Stimulated activated CD8-positive, alpha-beta memory T cell treated with anti-CD3 and anti-CD28 coated beads, Interleukin-12 subunit alpha, Interleukin-12 subunit beta, amount 100 ng/mL, for 4 hours (primary cell): ENCODE data around the gene ACSF3.

Source experiments
- DNase-seq: peaks from one replicate; pipeline ENCODE4 v3.0.0-alpha.2; 2020; ENCODE audit warnings: low read depth

The ACSF3 gene

DNA sequence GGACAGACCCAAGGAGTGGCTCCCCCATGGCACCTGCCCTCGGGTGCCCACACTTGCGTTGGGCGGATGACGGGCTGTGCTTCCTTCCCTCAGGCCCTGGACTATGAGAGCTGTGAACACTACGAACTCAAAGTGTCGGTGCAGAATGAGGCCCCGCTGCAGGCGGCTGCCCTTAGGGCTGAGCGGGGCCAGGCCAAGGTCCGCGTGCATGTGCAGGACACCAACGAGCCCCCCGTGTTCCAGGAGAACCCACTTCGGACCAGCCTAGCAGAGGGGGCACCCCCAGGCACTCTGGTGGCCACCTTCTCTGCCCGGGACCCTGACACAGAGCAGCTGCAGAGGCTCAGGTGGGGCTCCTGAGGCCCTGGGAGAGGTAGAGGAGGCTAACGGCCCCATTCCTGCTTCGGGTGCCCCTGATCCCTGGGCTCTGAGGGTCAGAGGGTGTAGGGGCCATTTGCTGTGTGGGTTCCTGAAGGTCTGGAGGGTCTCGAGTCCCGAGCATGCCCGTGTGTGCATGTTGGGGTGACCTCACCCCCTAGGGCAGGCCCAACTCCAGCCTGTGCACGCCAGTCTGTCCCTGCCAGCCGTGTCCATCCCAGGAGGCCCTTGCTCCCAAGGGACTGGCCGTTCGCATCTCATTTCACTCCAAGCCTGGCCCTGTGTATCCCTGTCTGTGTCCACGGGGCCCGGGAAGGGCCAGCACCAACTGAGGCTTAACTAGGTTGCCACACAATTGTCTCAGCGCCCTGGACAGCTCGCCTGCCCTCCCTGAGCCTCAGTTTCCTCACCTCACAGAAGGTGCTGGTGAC lies 96.7 kb downstream of the ACSF3 start:
- DNase-seq: no peak

DNA sequence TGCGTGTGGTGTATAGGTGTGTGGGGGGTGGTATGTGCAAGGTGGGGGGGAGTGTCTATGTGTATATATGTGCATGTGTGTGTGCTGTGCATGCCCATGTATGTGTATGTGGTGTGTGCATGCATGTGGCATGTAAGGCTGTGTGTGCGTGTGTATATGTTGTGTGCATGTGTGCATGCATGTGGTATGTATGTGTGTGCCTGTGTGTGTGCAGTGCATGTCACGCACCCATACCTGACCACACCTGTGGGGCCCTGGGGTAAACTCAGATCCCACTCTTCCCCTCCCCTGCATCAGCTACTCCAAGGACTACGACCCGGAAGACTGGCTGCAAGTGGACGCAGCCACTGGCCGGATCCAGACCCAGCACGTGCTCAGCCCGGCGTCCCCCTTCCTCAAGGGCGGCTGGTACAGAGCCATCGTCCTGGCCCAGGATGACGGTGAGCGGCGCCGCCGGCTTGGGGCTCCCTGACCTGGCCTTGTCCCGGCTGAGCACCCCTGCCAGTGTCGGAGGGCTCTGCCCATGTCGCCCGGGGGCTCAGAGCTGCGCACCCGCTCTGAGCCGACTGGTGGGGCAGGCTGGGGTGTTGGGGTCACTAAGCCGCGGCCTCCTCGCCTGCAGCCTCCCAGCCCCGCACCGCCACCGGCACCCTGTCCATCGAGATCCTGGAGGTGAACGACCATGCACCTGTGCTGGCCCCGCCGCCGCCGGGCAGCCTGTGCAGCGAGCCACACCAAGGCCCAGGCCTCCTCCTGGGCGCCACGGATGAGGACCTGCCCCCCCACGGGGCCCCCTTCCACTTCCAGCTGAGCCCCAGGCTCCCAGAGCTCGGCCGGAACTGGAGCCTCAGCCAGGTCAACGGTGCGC lies 97.6 kb downstream of the ACSF3 start:
- no peak for DNase-seq

DNA sequence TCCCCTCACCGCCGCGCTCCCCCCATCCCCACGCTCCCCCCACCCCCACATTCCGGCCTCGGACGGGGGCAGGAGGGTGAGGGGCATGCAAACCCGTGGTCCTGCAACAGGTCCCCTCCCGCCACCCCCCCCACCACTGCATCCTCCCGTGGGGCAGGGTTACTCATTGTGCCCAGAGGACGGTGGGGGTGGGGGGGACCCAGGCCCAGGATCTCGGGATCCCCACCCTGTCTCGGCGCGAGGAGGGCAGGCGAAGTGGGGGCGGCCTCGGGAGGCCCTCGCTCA lies 98.2 kb downstream of the ACSF3 start:
- no peak for DNase-seq

DNA sequence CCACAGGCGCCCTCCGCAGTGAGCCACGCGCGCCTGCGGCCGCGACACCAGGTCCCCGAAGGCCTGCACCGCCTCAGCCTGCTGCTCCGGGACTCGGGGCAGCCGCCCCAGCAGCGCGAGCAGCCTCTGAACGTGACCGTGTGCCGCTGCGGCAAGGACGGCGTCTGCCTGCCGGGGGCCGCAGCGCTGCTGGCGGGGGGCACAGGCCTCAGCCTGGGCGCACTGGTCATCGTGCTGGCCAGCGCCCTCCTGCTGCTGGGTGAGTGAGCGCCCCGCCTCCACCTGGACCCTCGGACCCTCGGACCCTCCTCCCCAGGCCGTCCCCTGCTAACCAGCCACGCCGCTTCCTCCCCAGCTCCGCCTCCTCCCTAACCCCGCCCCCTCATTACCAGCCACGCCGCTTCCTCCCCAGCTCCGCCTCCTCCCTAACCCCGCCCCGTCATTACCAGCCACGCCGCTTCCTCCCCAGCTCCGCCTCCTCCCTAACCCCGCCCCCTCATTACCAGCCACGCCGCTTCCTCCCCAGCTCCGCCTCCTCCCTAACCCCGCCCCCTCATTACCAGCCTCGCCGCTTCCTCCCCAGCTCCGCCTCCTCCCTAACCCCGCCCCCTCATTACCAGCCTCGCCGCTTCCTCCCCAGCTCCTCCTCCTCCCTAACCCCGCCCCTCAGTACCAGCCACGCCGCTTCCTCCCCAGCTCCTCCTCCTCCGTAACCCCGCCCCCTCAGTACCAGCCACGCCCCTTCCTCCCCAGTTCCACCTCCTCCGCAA lies 98.7 kb downstream of the ACSF3 start:
- DNase-seq: peak; percentile 62

DNA sequence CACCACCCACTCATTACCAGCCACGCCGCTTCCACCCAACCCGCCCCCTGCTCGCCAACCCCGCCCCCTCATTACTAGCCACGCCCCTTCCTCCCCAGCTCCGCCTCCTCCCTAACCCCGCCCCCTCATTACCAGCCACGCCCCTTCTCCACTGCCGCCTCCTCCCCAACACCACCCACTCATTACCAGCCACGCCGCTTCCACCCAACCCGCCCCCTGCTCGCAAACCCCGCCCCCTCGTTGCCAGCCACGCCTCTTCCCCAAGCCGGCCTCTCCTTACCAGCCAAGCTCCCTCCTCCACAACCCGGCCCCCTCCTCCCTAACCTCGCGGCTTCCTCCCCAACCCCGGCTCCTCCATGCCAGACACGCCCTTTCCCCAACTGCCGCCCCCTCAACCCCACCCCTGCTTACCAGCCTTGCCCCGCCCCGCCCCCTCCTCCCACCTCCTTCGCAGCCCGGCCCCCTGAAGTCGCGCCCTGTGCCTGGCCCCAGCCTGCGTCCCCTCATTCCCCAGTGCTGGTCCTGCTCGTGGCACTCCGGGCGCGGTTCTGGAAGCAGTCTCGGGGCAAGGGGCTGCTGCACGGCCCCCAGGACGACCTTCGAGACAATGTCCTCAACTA lies 99.4 kb downstream of the ACSF3 start:
- no peak for DNase-seq

DNA sequence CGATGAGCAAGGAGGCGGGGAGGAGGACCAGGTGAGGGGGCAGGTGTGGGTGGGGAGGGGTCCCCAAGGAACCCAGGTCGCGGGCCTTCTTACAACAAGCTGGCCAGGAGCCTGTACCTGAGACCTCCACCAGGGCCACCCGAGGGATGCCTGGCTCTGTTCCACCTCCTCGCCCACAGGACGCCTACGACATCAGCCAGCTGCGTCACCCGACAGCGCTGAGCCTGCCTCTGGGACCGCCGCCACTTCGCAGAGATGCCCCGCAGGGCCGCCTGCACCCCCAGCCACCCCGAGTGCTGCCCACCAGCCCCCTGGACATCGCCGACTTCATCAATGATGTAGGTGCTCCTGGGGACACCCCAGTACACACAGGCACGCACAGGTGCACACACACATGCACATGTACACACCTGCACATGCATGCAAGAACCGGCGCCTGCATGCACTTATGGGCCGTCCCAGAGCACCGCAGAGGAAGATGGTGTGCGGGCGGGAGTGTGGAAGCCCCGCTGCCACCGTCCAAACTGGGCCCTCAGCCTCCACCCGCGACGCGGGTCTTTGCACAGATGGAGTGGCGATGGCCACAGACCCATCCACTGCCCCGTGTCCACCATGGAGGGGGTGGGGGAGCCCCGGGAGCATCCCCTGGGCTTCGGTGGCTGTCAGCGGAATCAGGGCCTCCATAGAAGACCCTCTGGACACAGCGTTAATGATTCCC lies 100.1 kb downstream of the ACSF3 start:
- no peak for DNase-seq

DNA sequence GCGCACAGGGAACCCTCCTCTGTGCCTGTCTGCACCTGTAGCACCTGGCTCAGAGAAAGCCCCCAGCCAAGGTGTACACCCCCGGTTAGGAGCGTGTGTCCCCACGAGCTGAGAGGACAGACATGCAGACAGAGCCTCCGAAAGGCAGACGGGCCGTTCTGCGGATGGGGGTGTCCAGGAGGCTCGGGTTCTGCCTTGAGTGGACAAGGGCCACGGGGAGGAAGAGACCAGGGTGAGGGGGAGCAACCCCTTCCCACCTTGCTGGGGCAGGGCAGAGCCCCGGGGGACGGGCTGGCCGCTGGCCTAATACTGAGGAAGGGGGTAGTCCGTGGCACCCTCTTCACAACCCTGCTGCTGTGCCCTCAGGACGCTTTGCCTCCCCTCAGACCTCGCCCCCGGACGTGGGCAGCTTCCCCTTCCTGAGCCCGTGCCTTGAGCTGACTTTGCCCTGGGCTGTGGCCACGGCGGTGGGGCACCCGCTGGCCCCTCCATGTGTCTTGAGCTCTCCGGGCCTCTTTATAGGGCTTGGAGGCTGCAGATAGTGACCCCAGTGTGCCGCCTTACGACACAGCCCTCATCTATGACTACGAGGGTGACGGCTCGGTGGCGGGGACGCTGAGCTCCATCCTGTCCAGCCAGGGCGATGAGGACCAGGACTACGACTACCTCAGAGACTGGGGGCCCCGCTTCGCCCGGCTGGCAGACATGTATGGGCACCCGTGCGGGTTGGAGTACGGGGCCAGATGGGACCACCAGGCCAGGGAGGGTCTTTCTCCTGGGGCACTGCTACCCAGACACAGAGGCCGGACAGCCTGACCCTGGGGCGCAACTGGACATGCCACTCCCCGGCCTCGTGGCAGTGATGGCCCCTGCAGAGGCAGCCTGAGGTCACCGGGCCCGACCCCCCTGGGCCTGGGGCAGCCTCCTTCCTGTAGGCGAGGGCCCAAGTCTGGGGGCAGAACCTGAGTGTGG lies 101.0 kb downstream of the ACSF3 start:
- no peak for DNase-seq

DNA sequence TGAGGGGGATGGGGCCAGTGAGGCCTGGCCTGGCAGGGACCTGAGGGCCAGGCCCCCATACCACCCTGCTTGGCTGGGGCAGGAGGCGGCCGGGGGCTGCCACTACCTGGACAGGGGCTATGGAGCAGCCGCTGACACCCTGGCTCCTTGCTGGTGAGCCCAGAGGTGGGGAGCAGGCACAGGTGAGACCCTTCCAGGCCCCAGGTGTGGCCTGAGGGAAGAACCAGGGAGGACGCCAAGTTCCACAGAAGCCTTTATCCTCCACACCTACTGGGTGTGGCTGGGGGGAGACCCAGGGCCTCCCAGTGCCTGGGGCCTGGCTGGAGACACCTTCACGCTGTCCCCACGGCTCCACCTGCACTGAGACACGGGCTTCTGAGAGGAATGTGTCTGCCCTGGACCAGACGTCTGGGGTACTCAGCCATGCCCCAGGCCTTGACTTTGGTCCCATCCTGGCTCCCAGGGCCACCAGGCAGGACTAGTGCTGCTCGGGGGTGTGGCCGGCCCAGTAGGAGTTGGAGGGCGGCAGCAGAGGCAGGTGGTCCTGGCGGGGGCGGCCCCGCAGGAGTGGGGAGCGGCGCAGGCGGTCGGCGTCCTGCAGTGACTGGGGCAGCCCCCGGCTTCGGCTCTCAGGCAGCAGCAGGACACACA lies 102.0 kb downstream of the ACSF3 start:
- DNase-seq: no peak

DNA sequence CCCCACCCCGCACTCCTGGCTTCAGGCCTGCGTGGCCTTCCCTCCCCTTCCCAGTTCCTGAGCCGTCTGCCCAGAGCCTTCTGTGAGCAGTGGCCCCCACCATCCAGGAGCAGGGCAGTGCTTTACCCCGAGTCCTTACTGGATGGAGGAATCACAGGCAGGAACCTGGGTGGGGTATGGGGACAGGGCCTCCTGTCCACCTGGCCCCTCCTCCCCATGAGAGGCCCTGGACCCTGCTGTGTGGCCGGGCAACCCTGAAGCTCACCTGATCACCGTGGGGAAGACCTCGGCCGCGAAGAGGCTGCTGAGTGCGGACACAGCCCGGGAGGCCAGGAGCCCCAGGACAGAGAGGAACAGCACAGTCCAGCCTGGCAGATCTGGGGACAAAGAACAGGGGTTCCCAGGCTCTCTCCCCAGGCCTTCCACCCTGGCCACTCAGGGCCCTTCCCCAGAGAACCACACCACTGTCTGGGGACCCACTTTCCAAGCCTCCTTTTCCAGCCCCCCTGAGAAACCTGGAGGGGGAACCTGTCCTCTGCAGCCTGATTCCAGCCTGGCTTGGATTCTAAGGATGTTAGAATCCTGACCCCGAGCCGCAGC lies 103.5 kb downstream of the ACSF3 start:
- no peak for DNase-seq

DNA sequence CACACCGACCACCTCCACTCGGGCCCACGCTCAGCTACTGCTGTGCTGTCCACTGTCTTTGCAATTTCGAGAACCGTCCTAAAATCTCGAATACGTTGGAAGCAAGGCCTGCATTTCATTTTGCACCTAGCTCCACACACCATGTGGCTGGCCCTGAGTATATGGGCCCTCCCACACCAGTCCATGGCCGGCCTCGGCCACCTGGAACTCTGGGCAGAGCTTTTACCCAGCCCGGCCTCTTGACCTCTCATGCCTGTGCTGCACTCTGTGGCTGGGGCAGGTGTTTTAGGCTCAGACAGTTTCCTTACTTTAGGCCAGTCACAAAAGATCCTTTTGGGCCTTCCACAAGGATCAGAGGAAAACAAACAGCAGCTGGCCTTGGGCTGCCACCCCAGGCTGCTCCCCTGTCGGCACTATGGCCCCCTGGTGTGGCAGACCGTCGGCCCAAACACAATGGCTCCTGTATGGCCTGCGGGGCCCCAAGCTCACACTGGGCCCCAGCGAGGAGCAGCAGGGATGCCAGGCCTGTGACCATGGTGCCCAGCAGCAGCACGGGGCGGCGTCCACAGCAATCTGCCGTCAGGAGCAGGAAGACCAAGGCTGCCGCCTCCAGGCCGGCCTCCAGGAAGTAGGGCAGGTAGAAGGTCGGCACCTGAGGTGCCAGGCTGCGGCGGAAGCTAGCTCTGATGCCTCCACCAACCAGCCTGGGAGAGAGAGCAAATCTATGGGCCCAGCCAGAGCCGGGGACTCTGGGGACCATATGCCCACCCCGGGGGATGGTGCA lies 104.2 kb downstream of the ACSF3 start:
- DNase-seq: no peak

DNA sequence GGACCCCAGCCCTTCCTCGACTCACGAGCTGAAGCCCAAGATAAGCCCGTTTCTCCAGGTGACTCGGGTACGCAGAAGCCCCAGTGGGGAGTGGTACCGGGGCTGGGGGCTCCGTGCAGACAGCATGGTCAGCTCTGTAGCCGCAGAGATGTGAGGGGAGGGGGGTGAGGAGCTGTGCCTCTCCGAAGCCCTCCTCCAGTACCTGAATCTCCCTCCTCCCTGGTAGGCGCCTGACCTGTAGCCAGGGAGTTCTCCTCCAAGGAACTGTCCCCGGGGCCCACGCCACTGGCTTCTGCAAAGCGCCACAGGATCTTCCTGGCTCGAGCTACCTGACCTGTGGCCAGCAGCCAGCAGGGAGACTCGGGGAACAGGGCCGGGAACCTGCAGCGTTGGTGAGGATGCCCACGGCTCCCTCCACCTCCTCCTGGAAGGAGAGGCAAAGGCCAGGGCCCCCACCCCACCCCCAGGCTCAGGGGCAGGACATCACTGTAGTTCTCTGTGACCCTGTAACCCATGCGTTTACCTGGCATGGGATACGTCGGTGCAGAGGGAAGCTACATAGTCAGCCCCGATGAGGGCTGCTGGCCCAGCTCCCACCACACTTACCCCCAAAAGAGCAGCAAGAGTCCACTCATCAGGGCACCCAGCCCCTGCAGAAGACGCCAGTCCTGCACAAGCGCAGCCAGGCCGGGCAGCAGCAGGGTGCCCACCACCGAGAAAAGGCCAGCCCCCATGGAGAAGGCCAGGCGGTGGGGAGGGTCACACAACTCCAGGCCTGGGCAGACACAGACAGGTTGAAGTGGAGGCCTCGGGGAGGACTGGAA lies 105.0 kb downstream of the ACSF3 start:
- DNase-seq: no peak

DNA sequence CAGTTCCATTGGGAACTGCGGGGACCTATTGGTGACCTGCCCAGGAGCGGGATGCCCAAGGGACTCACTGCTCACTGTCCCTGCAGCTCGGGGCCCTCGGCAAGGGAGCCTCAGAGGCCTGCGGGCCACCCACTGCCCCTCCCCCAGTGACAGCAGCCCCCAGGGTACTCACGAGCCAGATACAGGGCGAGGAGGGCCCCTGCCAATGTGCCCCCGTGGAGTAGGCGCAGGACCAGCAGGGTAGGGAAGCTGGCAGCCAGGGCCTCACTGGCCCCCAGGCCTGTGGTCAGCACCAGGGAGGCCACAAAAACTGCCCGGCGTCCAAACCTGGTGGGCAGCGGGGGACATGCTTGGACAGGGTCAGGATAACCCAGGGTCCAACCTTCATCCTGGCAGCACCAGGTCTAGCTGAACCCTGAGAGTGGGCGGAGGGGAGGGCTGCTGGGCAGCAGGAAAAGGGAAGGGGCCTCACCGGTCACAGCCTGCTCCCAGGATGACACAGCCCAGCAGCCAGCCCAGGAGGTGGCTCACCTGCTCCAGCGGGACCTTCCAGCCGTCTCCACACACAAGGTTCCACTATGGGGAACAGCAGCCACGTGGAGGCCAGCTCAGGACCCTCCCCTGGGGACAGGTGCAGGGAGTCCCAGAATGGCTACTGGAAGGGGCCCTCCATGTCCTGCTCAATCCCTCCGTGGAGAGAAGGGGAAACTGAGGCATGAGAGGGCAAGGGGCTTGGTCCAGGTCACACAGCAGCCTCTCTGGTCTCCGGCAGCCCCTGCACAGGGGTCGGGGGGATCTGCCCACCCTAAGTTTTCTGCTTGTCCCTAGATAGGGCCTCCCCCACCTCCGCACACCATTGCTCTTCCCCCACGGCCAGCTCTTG lies 105.8 kb downstream of the ACSF3 start:
- no peak for DNase-seq

DNA sequence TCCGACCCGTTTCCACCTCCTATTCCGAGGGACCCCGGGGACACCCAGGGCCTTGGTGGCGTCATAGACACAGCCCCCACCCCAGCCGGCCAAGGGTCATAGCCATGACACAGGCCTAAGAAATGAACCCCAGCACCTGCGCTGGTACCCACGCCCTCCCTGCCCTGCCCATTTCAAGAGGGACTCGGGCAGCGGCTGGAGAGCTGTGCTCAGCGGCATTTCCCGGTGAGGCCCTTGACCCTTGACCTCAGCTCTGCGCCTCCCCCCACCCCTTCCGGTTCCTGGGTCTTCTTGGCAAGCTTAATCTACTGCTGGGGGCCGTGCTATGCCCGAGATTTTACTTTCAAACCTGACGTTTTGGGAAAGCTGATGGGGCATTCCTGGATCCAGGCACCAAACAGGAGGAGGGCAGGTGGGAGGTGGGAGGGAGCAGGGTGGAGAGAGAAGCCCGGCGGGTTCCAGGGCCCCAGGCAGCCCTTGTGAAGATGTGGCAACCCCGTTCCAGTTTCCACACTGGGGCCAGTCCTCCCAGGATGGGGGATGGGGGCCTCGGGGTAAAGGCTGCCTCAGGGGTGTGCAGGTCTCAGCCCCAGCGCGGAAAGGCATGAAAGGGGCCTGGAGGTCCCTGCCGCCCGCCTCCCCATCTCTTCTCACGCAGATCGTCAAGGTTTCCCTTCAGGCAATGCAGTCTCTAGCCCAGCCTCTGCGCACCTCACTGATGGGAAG lies 106.6 kb downstream of the ACSF3 start, which contains the start of gene SLC22A31:
SLC22A31 (minus strand) TSS at position 414 of the 726 bp plus-strand sequence; CDS start at position 378, 36 bp downstream.
- no peak for DNase-seq

DNA sequence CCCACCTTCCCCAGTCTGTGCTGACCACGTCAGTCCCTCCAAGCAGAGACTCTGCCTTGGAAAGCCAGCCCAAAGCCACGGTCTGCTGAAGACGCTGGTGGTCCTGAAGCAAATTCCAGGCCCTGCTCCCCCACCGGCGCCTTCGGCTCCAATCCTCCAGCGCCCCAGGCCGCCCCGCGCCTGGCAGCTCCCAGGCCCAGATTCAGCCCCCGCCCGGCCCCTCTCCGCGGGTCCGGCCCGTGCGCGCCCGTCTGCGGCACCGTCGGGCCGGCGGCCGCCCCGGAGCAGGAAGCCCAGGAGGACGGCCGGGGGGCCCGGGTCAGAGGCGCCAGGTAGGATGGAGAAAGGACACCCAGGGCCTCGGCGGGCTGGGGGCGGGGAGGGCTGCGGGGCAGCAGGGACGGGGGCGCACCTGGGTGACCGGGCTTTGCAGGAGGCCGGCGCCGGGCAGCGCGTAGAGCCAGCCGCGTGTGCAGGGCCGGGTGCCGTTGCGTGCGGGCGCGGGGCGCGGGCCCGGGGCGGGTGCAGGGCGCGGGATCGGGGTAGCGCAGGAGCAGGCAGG lies 107.3 kb downstream of the ACSF3 start:
- DNase-seq: no peak
